HG03108 (cell line): ENCODE data around the gene GAB1.

Experiments used
- ATAC-seq: cut with Tn5 transposase; IDR thresholded peaks from one replicate; pipeline ENCODE4 v1.9.1; 2021; ENCODE audit warnings: moderate library complexity; ENCODE audit not compliant: unreplicated experiment

The GAB1 gene

GRCh38 chr4:143336781-143337599, at the start of gene GAB1:
GAB1 (plus strand) TSS chr4:143336876; CDS start chr4:143337189, 313 bp downstream.
- ATAC-seq: peak; percentile 73

DNA sequence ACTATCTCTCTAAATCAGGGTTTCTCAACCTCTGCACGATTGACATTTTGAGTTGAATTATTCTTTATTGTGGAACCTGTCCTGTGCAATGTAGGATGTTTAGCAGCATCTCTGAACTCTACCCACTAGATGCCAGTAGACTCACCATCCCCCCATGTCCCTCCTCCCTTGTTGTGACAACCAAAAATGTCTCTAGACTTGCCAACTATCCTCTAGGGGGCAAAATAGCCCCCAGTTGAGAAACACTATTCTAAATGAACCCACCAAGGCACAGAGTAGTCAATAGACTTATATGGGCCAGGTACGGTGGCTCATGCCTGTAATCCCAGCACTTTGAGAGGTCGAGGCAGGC, 49.1 kb upstream of the GAB1 start:
- no peak for ATAC-seq

DNA sequence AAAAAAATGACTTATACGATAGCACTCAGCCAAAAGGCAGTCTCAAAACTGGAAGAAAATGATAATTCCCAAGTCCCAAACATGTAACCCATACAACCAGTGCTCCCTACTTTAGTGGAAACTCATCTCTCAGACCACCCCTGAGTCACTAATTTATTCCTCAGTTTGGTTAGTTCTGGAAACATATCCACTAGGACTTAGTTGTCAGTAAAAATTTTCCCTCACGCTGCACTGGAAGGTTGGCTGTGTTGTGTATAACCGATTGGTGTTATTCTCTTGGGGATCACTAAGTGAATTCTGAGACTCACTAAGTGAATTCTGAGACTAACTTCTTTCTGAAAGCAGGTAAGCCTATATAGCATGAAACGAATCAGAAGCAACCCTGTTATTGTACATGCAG, 48.5 kb upstream of the GAB1 start:
- no peak for ATAC-seq

DNA sequence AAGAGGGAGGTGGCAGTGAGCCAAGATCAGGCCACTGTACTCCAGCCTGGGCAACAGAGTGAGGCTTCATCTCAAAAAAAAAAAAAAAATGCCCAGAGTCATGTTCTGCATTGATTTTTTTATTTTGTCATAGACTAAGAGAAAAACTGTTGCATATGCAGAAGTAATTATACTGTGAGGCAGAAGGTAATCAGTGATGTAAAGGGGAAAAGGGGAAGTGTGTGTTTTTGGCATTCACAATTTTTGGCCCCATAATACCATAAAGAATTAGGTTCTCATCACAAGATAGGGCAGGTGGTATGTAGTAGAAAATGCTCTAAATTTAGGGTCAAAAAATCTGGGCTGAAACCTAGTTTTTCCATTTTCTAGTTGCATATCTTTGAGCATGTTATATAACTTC, 47.3 kb upstream of the GAB1 start:
- no peak for ATAC-seq

- no peak for ATAC-seq
These were observed 45.4 kb upstream of the GAB1 start for GRCh38 chr4:143291314-143291713.

- ATAC-seq: no peak
These were observed 43.8 kb upstream of the GAB1 start for GRCh38 chr4:143292858-143293257.

- no peak for ATAC-seq
These were observed 42.4 kb upstream of the GAB1 start for GRCh38 chr4:143294310-143294709.

DNA sequence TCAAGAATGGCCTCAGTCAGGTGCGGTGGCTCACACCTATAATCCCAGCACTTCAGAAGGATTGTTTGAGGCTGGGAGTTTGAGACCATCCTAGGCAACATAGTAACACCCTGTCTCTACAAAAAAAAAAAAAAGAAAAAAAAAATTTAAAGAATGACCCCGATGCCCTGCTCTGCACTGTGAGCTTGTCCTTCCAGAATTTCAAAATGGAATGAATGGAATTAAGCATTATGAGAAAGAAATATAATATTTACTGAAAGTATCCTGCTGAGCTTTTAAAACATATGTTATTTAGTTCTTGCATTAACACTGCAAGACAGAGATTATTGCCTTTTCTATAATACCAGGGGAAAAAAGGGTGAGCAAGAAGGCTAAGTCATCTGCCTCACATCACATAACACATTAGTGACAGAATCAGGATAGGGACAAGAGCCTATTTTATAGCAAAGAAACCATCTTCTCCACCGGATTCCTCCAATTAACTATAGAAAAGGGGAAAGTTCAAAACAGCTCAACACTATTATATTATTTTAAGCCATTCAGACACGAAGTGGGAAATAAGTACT, 41.9 kb upstream of the GAB1 start:
- no peak for ATAC-seq

- ATAC-seq: no peak
These were observed 40.1 kb upstream of the GAB1 start for GRCh38 chr4:143296397-143297067.

- no peak for ATAC-seq
These were observed 35.8 kb upstream of the GAB1 start for GRCh38 chr4:143300860-143301259.

GRCh38 chr4:143302536-143302935, 34.1 kb upstream of the GAB1 start:
- no peak for ATAC-seq

DNA sequence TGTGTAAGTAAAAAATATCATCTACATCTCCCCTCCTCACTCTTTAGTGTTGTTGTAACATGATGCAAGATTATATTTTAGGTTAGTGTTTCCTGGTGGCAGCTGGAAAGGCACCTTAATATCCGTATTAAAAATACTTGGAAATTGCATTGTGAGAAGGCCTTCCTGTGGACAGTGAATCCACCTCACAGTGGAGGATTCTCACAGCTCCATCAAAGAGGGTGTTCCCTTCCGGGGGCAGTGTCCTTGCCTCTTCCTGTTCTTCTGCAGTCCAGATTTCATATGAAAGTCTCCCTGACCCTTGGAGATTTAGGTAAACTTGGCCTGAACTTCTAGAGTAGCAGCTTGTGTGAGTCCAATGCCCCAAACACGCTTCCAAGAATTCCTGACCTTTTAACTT, 29.9 kb upstream of the GAB1 start:
- no peak for ATAC-seq

- no peak for ATAC-seq
These were observed 29.1 kb upstream of the GAB1 start for GRCh38 chr4:143307531-143307930.

GRCh38 chr4:143308377-143308776, 28.3 kb upstream of the GAB1 start:
- ATAC-seq: no peak

DNA sequence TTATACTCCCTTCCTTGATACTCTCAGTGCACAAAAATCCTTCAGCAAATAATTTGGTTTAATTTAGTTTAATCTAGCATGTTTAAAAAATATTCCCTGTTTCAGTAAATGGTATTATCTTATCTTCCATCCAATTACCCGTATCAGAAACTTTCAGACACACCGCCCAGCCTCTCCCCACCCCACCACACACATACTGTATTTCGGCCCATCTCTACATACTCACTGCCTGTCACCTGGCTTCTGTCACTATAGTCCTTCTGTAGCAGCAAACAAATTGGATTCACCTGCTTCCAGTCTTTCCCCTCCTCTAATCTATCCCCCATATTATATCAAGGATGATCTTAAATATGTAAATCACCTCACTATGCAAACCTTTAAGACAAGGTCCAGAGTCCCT, 24.8 kb upstream of the GAB1 start:
- ATAC-seq: no peak

DNA sequence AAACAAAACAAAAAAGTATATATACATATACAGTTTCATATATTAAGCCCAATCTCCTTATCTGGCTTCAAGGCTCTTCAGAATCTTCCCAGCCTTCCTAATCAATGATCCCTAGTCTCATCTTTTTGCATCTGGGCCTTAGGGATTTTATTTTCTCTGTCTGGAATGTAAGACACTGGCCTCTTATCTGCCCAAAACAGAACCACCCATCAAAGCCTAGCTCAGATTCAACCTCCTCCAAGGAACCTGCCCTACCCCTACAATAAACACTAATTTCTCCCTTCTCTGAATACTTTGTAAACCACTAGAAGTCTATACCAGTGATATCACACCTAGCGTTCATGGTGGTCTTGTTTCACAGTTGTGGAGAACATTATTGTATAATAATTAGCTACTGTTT, 23.2 kb upstream of the GAB1 start:
- no peak for ATAC-seq

GRCh38 chr4:143313996-143314395, 22.7 kb upstream of the GAB1 start:
- ATAC-seq: no peak

GRCh38 chr4:143320113-143320512, 16.6 kb upstream of the GAB1 start:
- no peak for ATAC-seq

DNA sequence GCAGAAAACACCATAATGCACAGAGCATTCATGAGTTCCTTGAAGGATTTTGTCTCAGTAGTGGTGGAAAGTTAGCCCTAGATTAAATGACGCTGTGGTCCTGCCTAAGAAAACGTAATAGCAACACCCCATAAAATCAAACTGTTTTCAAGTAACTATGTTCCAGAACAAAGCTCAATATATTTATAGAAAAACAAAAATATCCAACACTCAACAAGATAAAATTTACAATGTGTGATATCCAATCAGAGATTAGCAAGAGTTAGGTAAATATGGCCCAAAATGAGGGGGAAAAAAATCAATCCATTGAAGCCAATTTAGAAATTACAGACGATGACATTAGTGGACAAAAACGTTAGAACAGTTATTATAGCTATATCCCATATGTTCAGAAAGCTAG, 9.9 kb upstream of the GAB1 start:
- no peak for ATAC-seq

- ATAC-seq: no peak
These were observed 6.7 kb upstream of the GAB1 start for GRCh38 chr4:143329985-143330384.

GRCh38 chr4:143335979-143336780, 496 bp upstream of the GAB1 start:
- ATAC-seq: peak; percentile 49
